Neural crest cell (in vitro differentiated cells): ENCODE results near the gene ONECUT1. TPM values are rescaled to one million over a fixed set of nuclear protein-coding genes. Genes with fewer than 3 reads are reported as not detected.

Source experiments
- DNase-seq: peaks from one replicate; pipeline ENCODE4 v3.0.0; 2021; ENCODE audit warnings: low read depth, mixed read lengths, low spot score
- H3K27ac Mint-ChIP-seq: one replicate; pipeline ENCODE4 v1.8.0; 2021; ENCODE audit warnings: mild to moderate bottlenecking, mixed read lengths; ENCODE audit not compliant: unreplicated experiment
- H3K27me3 Mint-ChIP-seq: 2 replicates; pipeline ENCODE4 v1.8.0; 2021; ENCODE audit warnings: low read depth, mild to moderate bottlenecking, mixed read lengths
- H3K36me3 Mint-ChIP-seq: 2 replicates; pipeline ENCODE4 v1.8.0; 2021; ENCODE audit warnings: low read depth, mild to moderate bottlenecking, mixed read lengths
- H3K4me1 Mint-ChIP-seq: 2 replicates; pipeline ENCODE4 v1.8.0; 2021; ENCODE audit warnings: mixed read lengths
- H3K4me3 Mint-ChIP-seq: one replicate; pipeline ENCODE4 v1.8.0; 2021; ENCODE audit warnings: mild to moderate bottlenecking, mixed read lengths
- H3K9me3 Mint-ChIP-seq: 2 replicates; pipeline ENCODE4 v1.8.0; 2021; ENCODE audit warnings: mixed read lengths
- total RNA-seq: library from RNA; stranded (reverse); gene quantifications from 2 replicates; pipeline ENCODE4 v1.2.1, GENCODE V29; 2021
- TF ChIP-seq, protein P1 (sequence below): fragments of 200-600 bp; sonication (generic); conservative IDR thresholded peaks from 2 replicates; pipeline ENCODE4 v1.5.0; 2021; ENCODE audit warnings: antibody characterized with exemption, mild to moderate bottlenecking

The ONECUT1 gene
- total RNA-seq, 1 donor from 2014 or later: 41.6 TPM

DNA sequence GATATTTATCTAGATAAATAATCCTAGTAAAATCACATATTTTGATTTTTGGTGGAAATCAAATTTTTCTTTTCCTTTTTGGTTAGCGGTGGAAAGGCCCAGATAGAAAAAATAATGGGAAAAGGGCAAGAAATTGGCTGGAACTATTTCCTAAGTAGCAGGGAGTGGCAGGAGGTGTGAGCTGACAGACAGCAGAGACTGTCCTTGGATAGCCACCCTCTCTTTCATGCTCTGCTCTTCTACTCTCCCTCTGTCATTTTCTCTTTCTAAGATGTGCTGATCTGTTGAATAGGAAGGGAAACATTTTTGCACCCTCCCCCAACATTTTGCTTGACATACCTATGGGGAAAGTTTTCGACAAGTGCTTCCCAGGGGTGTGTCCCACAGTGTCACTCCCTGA lies 18.9 kb upstream of the ONECUT1 start:
- Mint-ChIP-seq H3K27me3 (peaks cover 17% of the 10 kb centered on the region), H3K4me3 (no peak overlapping the region), H3K36me3 (no peaks in the 10 kb centered on the region), H3K9me3 (no peaks in the 10 kb centered on the region), H3K27ac (no peak overlapping the region), H3K4me1 (peaks cover 17% of the 10 kb centered on the region)
- DNase-seq: no peak
- TF ChIP-seq, protein P1, sequence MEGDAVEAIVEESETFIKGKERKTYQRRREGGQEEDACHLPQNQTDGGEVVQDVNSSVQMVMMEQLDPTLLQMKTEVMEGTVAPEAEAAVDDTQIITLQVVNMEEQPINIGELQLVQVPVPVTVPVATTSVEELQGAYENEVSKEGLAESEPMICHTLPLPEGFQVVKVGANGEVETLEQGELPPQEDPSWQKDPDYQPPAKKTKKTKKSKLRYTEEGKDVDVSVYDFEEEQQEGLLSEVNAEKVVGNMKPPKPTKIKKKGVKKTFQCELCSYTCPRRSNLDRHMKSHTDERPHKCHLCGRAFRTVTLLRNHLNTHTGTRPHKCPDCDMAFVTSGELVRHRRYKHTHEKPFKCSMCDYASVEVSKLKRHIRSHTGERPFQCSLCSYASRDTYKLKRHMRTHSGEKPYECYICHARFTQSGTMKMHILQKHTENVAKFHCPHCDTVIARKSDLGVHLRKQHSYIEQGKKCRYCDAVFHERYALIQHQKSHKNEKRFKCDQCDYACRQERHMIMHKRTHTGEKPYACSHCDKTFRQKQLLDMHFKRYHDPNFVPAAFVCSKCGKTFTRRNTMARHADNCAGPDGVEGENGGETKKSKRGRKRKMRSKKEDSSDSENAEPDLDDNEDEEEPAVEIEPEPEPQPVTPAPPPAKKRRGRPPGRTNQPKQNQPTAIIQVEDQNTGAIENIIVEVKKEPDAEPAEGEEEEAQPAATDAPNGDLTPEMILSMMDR: no peak

- TF ChIP-seq, protein P1: no peak
- H3K27ac Mint-ChIP-seq: no peak overlapping the region
- peaks cover 20% of the 10 kb centered on the region for H3K4me1 Mint-ChIP-seq
- DNase-seq: no peak
- no peaks in the 10 kb centered on the region for H3K36me3 Mint-ChIP-seq
- H3K27me3 Mint-ChIP-seq: peaks cover 21% of the 10 kb centered on the region
- no peak overlapping the region for H3K4me3 Mint-ChIP-seq
- H3K9me3 Mint-ChIP-seq: no peaks in the 10 kb centered on the region
Measured at GRCh38 chr15:52808441-52808840, 18.3 kb upstream of the ONECUT1 start.

- no peak for DNase-seq
- no peak overlapping the region for H3K4me3 Mint-ChIP-seq
- H3K4me1 Mint-ChIP-seq: peaks cover 36% of the 10 kb centered on the region
- no peaks in the 10 kb centered on the region for H3K9me3 Mint-ChIP-seq
- H3K27me3 Mint-ChIP-seq: peaks cover 36% of the 10 kb centered on the region
- H3K36me3 Mint-ChIP-seq: peaks cover 3% of the 10 kb centered on the region
- H3K27ac Mint-ChIP-seq: no peak overlapping the region
- TF ChIP-seq, protein P1: no peak
Measured at GRCh38 chr15:52806284-52806655, 16.1 kb upstream of the ONECUT1 start.

- TF ChIP-seq, protein P1: peak; percentile 42
- H3K4me1 Mint-ChIP-seq: peaks cover 41% of the 10 kb centered on the region
- H3K27ac Mint-ChIP-seq: no peak overlapping the region
- no peak for DNase-seq
- no peaks in the 10 kb centered on the region for H3K9me3 Mint-ChIP-seq
- peak overlapping the region; percentile 88 for H3K4me3 Mint-ChIP-seq
- H3K27me3 Mint-ChIP-seq: peaks cover 36% of the 10 kb centered on the region
- H3K36me3 Mint-ChIP-seq: peaks cover 3% of the 10 kb centered on the region
Measured at GRCh38 chr15:52805351-52806283, 15.5 kb upstream of the ONECUT1 start.

GRCh38 chr15:52804526-52805081 lies 14.5 kb upstream of the ONECUT1 start:
- H3K27ac Mint-ChIP-seq: peak overlapping the region; percentile 39
- peak overlapping the region; percentile 88 for H3K4me3 Mint-ChIP-seq
- no peaks in the 10 kb centered on the region for H3K9me3 Mint-ChIP-seq
- peaks cover 3% of the 10 kb centered on the region for H3K36me3 Mint-ChIP-seq
- H3K27me3 Mint-ChIP-seq: peaks cover 36% of the 10 kb centered on the region
- DNase-seq: peak; percentile 27
- H3K4me1 Mint-ChIP-seq: peaks cover 50% of the 10 kb centered on the region
- TF ChIP-seq, protein P1: no peak
